Effector memory CD8-positive, alpha-beta T cell (primary cell): ENCODE data around the gene PALB2.
A peak's percentile ranks its signal among the peaks of the same experiment; 100 is the strongest.

Source experiments
- ATAC-seq: fragments of 150-1000 bp; cut with Tn5 transposase; replicated peaks from 2 replicates; pipeline ENCODE4 v1.10.0; 2021; ENCODE audit warnings: mild to moderate bottlenecking, moderate library complexity
- DNase-seq, 3 experiments: peaks; one replicate each; pipeline ENCODE4 v3.0.0; 2021
- H3K27ac Mint-ChIP-seq, 2 donors: one replicate each; pipeline ENCODE4 v1.8.0; 2022; ENCODE audit warnings: mild to moderate bottlenecking in 2 of 2, mixed read lengths in 2 of 2, moderate library complexity in 2 of 2
- H3K27me3 Mint-ChIP-seq, 2 donors: one replicate each; pipeline ENCODE4 v1.8.0; 2022; ENCODE audit warnings: mixed read lengths in 2 of 2
- H3K36me3 Mint-ChIP-seq: one replicate; pipeline ENCODE4 v1.8.0; 2022; ENCODE audit warnings: mild to moderate bottlenecking, moderate library complexity, mixed read lengths; ENCODE audit not compliant: insufficient read depth
- H3K4me1 Mint-ChIP-seq, 2 donors: one replicate each; pipeline ENCODE4 v1.8.0; 2022; ENCODE audit warnings: low read depth in 2 of 2, mixed read lengths in 2 of 2
- H3K4me3 Mint-ChIP-seq, 2 donors: one replicate each; pipeline ENCODE4 v1.8.0; 2022; ENCODE audit warnings: mild to moderate bottlenecking in 2 of 2, mixed read lengths in 2 of 2, moderate library complexity in 2 of 2
- H3K9me3 Mint-ChIP-seq, 2 donors: one replicate each; pipeline ENCODE4 v1.8.0; 2022; ENCODE audit warnings: mixed read lengths in 2 of 2
- total RNA-seq, 9 experiments: gene quantifications; one replicate each; lab custom pipeline; 2026; lab: John Stamatoyannopoulos, UW

PALB2 gene
- total RNA-seq: 13.6 to 40.3 (median 28.9) reads per million in 9 experiments

GRCh38 chr16:23640931-23641765, at the start of gene PALB2, which contains the start of gene DCTN5:
Gene PALB2, minus strand, starts transcription at chr16:23641310. Its CDS starts 153 bp downstream, at chr16:23641157.
Gene DCTN5, plus strand, starts transcription at chr16:23641466. Its CDS starts 77 bp downstream, at chr16:23641543.
- H3K27ac Mint-ChIP-seq: peak within 1 kb of the TSS; percentile 97 to 98
- peak; percentile 95 for ATAC-seq
- peaks cover 28% of the 10 kb centered on the region in 2 donors for H3K4me1 Mint-ChIP-seq
- H3K9me3 Mint-ChIP-seq: no peaks in the 10 kb centered on the region
- DNase-seq: peak; percentile 69 to 77 (median 72)
- peaks cover 47% of the 10 kb centered on the region for H3K36me3 Mint-ChIP-seq
- H3K4me3 Mint-ChIP-seq: peak within 1 kb of the TSS; percentile 95 to 96
- H3K27me3 Mint-ChIP-seq: no peaks in the 10 kb centered on the region

GRCh38 chr16:23689442-23690187, 48.5 kb upstream of the PALB2 start:
- Mint-ChIP-seq H3K9me3 (no peaks in the 10 kb centered on the region), H3K4me3 (no peak overlapping the region), H3K36me3 (peaks cover 27% of the 10 kb centered on the region), H3K4me1 (no peaks in the 10 kb centered on the region), H3K27me3 (no peaks in the 10 kb centered on the region), H3K27ac (no peak overlapping the region)
- DNase-seq: no peak
- no peak for ATAC-seq

DNA sequence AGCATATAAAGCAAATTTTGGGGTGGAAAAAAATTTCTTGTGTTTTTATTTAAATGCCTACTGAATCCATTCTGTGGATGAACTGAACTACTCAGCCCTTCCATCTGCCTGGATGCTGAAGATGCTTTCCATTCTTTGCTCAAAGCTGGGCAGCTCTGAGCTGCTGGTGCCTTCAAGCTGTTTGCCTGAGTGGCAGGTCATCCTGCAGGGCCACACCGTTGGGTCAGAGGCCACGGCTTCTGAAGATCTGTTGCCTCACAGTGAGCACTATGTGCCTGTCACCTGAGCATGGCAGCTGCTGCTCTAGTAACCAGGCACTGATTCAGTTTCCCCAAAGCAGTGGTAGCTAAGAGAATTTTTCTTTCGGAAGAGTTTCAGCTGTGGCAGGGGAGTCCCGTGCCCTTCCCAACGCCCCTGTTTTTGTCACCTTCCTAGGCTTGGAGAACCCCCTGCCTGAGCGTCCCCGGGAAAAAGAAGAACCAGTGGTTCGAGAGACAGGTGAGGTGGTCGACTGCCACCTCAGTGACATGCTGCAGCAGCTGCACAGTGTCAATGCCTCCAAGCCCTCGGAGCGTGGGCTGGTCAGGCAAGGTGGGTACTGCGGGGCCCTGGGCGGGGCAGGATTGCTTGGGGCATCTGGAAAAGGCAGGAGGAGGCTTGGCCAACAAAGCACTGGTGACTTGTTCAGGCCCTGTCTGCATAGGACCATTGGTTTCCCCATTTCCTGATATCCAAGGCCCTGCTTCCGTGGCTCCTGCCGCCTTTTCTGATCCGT, 46.1 kb upstream of the PALB2 start:
- DNase-seq (no peak), ATAC-seq (no peak)
- H3K27me3 Mint-ChIP-seq: no peaks in the 10 kb centered on the region
- peak overlapping the region in 1 of 2 donors; percentile 64 for H3K27ac Mint-ChIP-seq
- H3K9me3 Mint-ChIP-seq: no peaks in the 10 kb centered on the region
- peaks cover 29% of the 10 kb centered on the region for H3K36me3 Mint-ChIP-seq
- no peak overlapping the region for H3K4me3 Mint-ChIP-seq
- no peaks in the 10 kb centered on the region for H3K4me1 Mint-ChIP-seq

DNA sequence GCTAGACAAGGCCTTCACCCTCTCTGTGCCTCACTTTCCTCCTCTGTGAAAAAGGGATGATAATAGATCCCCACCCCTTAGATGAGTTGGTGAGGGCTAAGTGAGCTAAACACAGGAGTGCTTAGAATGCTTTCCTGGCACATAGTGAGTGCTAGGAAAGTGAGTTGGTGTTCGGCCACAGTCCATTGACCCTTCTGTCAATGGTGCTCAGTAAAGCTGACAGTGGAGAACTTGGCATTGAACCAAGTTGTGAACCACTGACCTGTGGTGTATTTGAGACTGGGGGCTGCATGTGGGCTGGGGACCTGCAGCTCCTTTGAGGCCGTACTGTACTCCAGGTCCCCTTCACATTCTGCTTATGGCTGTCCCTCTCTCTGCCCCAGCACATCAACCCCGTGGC, 42.4 kb upstream of the PALB2 start:
- Mint-ChIP-seq H3K27me3 (peaks cover 7 to 8% of the 10 kb centered on the region in 2 donors), H3K4me3 (no peak overlapping the region), H3K4me1 (peaks cover 11 to 13% of the 10 kb centered on the region in 2 donors), H3K36me3 (peaks cover 29% of the 10 kb centered on the region), H3K27ac (peak overlapping the region in 1 of 2 donors; percentile 35), H3K9me3 (no peaks in the 10 kb centered on the region)
- no peak for ATAC-seq
- no peak for DNase-seq

- H3K27ac Mint-ChIP-seq: no peak overlapping the region
- peaks cover 7 to 8% of the 10 kb centered on the region in 2 donors for H3K27me3 Mint-ChIP-seq
- H3K36me3 Mint-ChIP-seq: peaks cover 26% of the 10 kb centered on the region
- H3K4me3 Mint-ChIP-seq: no peak overlapping the region
- H3K4me1 Mint-ChIP-seq: peaks cover 14 to 18% of the 10 kb centered on the region in 2 donors
- ATAC-seq (no peak), DNase-seq (no peak)
- no peaks in the 10 kb centered on the region for H3K9me3 Mint-ChIP-seq
Measured at GRCh38 chr16:23682181-23682580, 41.1 kb upstream of the PALB2 start.

- DNase-seq: no peak
- Mint-ChIP-seq H3K9me3 (no peaks in the 10 kb centered on the region), H3K27me3 (peaks cover 7 to 8% of the 10 kb centered on the region in 2 donors), H3K36me3 (peaks cover 11% of the 10 kb centered on the region), H3K27ac (no peak overlapping the region), H3K4me1 (peaks cover 16 to 18% of the 10 kb centered on the region in 2 donors), H3K4me3 (peak overlapping the region; percentile 83 to 90)
- no peak for ATAC-seq
Measured at GRCh38 chr16:23679986-23680336, 38.9 kb upstream of the PALB2 start.

- Mint-ChIP-seq H3K4me1 (peaks cover 16 to 18% of the 10 kb centered on the region in 2 donors), H3K4me3 (peak overlapping the region; percentile 83 to 90), H3K36me3 (peaks cover 7% of the 10 kb centered on the region), H3K27ac (peak overlapping the region; percentile 22 to 32), H3K27me3 (peaks cover 7 to 8% of the 10 kb centered on the region in 2 donors), H3K9me3 (no peaks in the 10 kb centered on the region)
- ATAC-seq: no peak
- DNase-seq: no peak
Measured at GRCh38 chr16:23679274-23679985, 38.3 kb upstream of the PALB2 start.

GRCh38 chr16:23678430-23679273, 37.5 kb upstream of the PALB2 start, which contains the start of gene PLK1:
Gene PLK1, plus strand, starts transcription at chr16:23678889. Its CDS starts 44 bp downstream, at chr16:23678933.
- no peaks in the 10 kb centered on the region for H3K9me3 Mint-ChIP-seq
- H3K4me3 Mint-ChIP-seq: peak within 1 kb of the TSS; percentile 83 to 90

DNA sequence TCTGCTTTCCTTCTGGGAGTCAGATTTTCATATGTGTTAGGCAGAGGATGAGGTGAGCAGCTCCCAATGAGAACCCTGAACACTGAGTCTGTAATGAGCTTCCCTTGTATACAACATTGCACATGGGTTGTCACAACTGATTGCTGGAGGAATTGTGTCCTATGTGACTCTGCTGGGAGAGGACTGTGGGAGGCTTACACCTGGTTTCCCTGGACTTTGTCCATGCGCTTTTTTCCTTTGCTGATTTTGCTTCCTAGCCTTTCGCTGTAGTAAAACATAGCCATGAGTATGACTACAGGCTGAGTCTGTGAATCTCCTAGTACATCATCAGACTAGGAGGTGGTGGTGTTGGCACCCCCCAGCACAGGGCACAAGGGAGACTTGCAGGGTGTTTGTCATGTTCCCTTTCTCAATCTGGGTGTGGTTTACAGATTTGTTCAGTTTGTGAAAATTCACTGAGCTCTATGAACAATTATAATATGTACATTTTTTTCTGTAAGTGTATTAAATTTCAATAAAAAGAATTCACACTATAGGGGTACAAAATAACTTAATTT, 35.9 kb upstream of the PALB2 start:
- Mint-ChIP-seq H3K36me3 (peaks cover 12% of the 10 kb centered on the region), H3K27ac (no peak overlapping the region), H3K9me3 (no peaks in the 10 kb centered on the region), H3K4me1 (peaks cover 16 to 18% of the 10 kb centered on the region in 2 donors), H3K27me3 (peaks cover 7 to 8% of the 10 kb centered on the region in 2 donors), H3K4me3 (peak overlapping the region in 1 of 2 donors; percentile 83)
- no peak for DNase-seq
- no peak for ATAC-seq

More at GRCh38 chr16:23678430-23679273, 37.5 kb upstream of the PALB2 start, which contains the start of gene PLK1:
- Mint-ChIP-seq H3K27ac (peak within 1 kb of the TSS; percentile 22 to 74), H3K36me3 (peaks cover 7% of the 10 kb centered on the region), H3K4me1 (peaks cover 16 to 18% of the 10 kb centered on the region in 2 donors), H3K27me3 (peaks cover 7 to 8% of the 10 kb centered on the region in 2 donors)
- DNase-seq (peak; percentile 52 to 63 (median 58)), ATAC-seq (peak; percentile 97)

- no peak overlapping the region for H3K4me3 Mint-ChIP-seq
- H3K27ac Mint-ChIP-seq: no peak overlapping the region
- H3K36me3 Mint-ChIP-seq: peaks cover 11% of the 10 kb centered on the region
- no peaks in the 10 kb centered on the region for H3K9me3 Mint-ChIP-seq
- no peak for DNase-seq
- H3K27me3 Mint-ChIP-seq: peaks cover under 1 to 2% of the 10 kb centered on the region in 2 donors
- peaks cover 8 to 22% of the 10 kb centered on the region in 2 donors for H3K4me1 Mint-ChIP-seq
- ATAC-seq: no peak
Measured at GRCh38 chr16:23673971-23674614, 33.0 kb upstream of the PALB2 start.

GRCh38 chr16:23670137-23670776, 29.1 kb upstream of the PALB2 start:
- Mint-ChIP-seq H3K9me3 (no peaks in the 10 kb centered on the region), H3K27me3 (no peaks in the 10 kb centered on the region), H3K27ac (no peak overlapping the region), H3K36me3 (peaks cover 43% of the 10 kb centered on the region), H3K4me3 (no peak overlapping the region), H3K4me1 (peaks cover 0 to 11% of the 10 kb centered on the region in 2 donors)
- no peak for DNase-seq
- no peak for ATAC-seq
